WTC11 (cell line): ENCODE data around the gene MFAP1.

Experiments
- AFF4 ChIP-seq: sonication (generic); formaldehyde crosslinking; IDR thresholded peaks from 2 replicates; pipeline ENCODE4 v1.8.1; 2023; ENCODE audit warnings: mild to moderate bottlenecking, missing genetic modification reagents, borderline replicate concordance
- CTCF ChIP-seq: fragments of 200-600 bp; IDR thresholded peaks from 2 replicates; pipeline ENCODE4 v1.8.0; 2022; ENCODE audit warnings: antibody characterized with exemption
- EMX1 ChIP-seq: fragments of 250-450 bp; sonication (Bioruptor Pico); IDR thresholded peaks from 2 replicates; pipeline ENCODE4 v1.8.0; 2021; ENCODE audit warnings: mild to moderate bottlenecking
- FOXP4 ChIP-seq: sonication (generic); formaldehyde crosslinking; IDR thresholded peaks from 2 replicates; pipeline ENCODE4 v1.8.0; 2022; ENCODE audit warnings: mild to moderate bottlenecking, missing genetic modification reagents
- JUN ChIP-seq: sonication (generic); formaldehyde crosslinking; IDR thresholded peaks from 2 replicates; pipeline ENCODE4 v1.8.0; 2023; ENCODE audit warnings: mild to moderate bottlenecking, missing genetic modification reagents
- PREB ChIP-seq: sonication (generic); formaldehyde crosslinking; IDR thresholded peaks from 2 replicates; pipeline ENCODE4 v1.8.1; 2022; ENCODE audit warnings: mild to moderate bottlenecking, missing genetic modification reagents, moderate library complexity, borderline replicate concordance
- SMAD3 ChIP-seq: sonication (generic); formaldehyde crosslinking; IDR thresholded peaks from 2 replicates; pipeline ENCODE4 v1.8.0; 2022; ENCODE audit warnings: missing genetic modification reagents, mild to moderate bottlenecking, borderline replicate concordance
- ZNF512 ChIP-seq: sonication (generic); formaldehyde crosslinking; IDR thresholded peaks from 2 replicates; pipeline ENCODE4 v1.8.1; 2022; ENCODE audit warnings: missing genetic modification reagents, borderline replicate concordance

- TF ChIP-seq CTCF, result no peak
- TF ChIP-seq AFF4 (CRISPR knock-in tag), result no peak
- TF ChIP-seq FOXP4 (CRISPR knock-in tag), result no peak
- no peak for TF ChIP-seq ZNF512 (CRISPR knock-in tag)
- no peak for TF ChIP-seq EMX1 (CRISPR knock-in tag)
- TF ChIP-seq SMAD3 (CRISPR knock-in tag), result no peak
- TF ChIP-seq PREB (CRISPR knock-in tag), result no peak
- no peak for TF ChIP-seq JUN (CRISPR knock-in tag)
These were observed 28.1 kb upstream of the MFAP1 start for GRCh38 chr15:43852607-43853006.
